GM23248 (cell line): ENCODE measurements around the gene YBX1. TPM values are rescaled to one million over a fixed set of nuclear protein-coding genes. Genes with fewer than 3 reads are reported as not detected.

Source experiments
- DNase-seq: peaks from one replicate; pipeline ENCODE4 v3.0.0-alpha.2; 2015
- H2AFZ ChIP-seq: fragments of 200-600 bp; sonication (generic); 2 replicates; pipeline ENCODE4 v1.6.1; 2016; ENCODE audit warnings: antibody characterized with exemption
- H3F3A ChIP-seq: fragments of 200-600 bp; sonication (generic); 2 replicates; pipeline ENCODE4 v1.6.1; 2016; ENCODE audit warnings: mild to moderate bottlenecking, antibody characterized with exemption, mixed run types; ENCODE audit not compliant: insufficient read depth
- H3K27ac ChIP-seq: fragments of 200-600 bp; sonication (generic); 2 replicates; pipeline ENCODE4 v1.5.1; 2016; ENCODE audit warnings: mild to moderate bottlenecking
- H3K27me3 ChIP-seq: fragments of 200-600 bp; sonication (generic); replicated peaks from 2 replicates; pipeline ENCODE4 v1.6.1; 2016; ENCODE audit warnings: mild to moderate bottlenecking; ENCODE audit not compliant: insufficient read depth
- H3K36me3 ChIP-seq: fragments of 200-600 bp; sonication (generic); 2 replicates; pipeline ENCODE4 v1.6.1; 2016; ENCODE audit warnings: low read depth, mild to moderate bottlenecking
- H3K4me1 ChIP-seq: fragments of 200-600 bp; sonication (generic); 2 replicates; pipeline ENCODE4 v1.6.1; 2016; ENCODE audit warnings: mild to moderate bottlenecking; ENCODE audit not compliant: insufficient read depth
- H3K4me2 ChIP-seq: fragments of 200-600 bp; sonication (generic); one replicate; pipeline ENCODE4 v1.6.1; 2016; ENCODE audit warnings: mild to moderate bottlenecking; ENCODE audit not compliant: unreplicated experiment
- H3K4me3 ChIP-seq: fragments of 200-600 bp; sonication (generic); 2 replicates; pipeline ENCODE4 v1.5.1; 2016; ENCODE audit warnings: mild to moderate bottlenecking
- H3K79me2 ChIP-seq: fragments of 200-600 bp; sonication (generic); 2 replicates; pipeline ENCODE4 v1.6.1; 2016; ENCODE audit warnings: mild to moderate bottlenecking; ENCODE audit not compliant: insufficient read depth
- H3K9ac ChIP-seq: fragments of 200-600 bp; sonication (generic); 2 replicates; pipeline ENCODE4 v1.6.1; 2016; ENCODE audit warnings: mild to moderate bottlenecking
- H3K9me2 ChIP-seq: fragments of 200-600 bp; sonication (generic); 2 replicates; pipeline ENCODE4 v1.6.1; 2016; ENCODE audit warnings: mixed run types, mild to moderate bottlenecking, moderate library complexity; ENCODE audit not compliant: insufficient read depth
- H3K9me3 ChIP-seq: fragments of 200-600 bp; sonication (generic); one replicate; pipeline ENCODE4 v1.6.1; 2017; ENCODE audit warnings: low read depth
- H4K20me1 ChIP-seq: fragments of 200-600 bp; sonication (generic); 2 replicates; pipeline ENCODE4 v1.6.0; 2016; ENCODE audit not compliant: insufficient read depth
- EZH2 ChIP-seq: fragments of 200-600 bp; sonication (generic); IDR thresholded peaks from 2 replicates; pipeline ENCODE4 v1.6.1; 2018; ENCODE audit warnings: antibody characterized with exemption, mild to moderate bottlenecking; ENCODE audit not compliant: insufficient read depth, poor library complexity, severe bottlenecking
- EZH2phosphoT487 ChIP-seq: fragments of 200-600 bp; sonication (generic); IDR thresholded peaks from 2 replicates; pipeline ENCODE4 v1.6.1; 2018; ENCODE audit warnings: antibody characterized with exemption, moderate library complexity, mild to moderate bottlenecking, low read depth; ENCODE audit not compliant: insufficient read depth
- WGBS, 2 experiments: methylation state at CpG; one replicate each; pipeline ENCODE4 v1.1.6; 2015 to 2017; ENCODE audit warnings: low lambda C conversion rate in 2 of 2, low coverage in 1 of 2; ENCODE audit errors: missing lambda C conversion rate in 2 of 2; 5-methylcytosine and 5-hydroxymethylcytosine counted together
- in situ Hi-C: fragments of 300-500 bp; cut with MboI; formaldehyde crosslinking; loops from 2 replicates; pipeline ENCODE4 v1.15.0; 2020
- polyA plus RNA-seq: library from polyadenylated mRNA; unstranded; fragments of >200 nt; fragmentation: Nextera tagmentation; extraction: Ambion mirVana; gene quantifications from 2 replicates; pipeline ENCODE4 v1.2.1, GENCODE V29; 2016
- total RNA-seq: library from RNA; depleted of rRNA; stranded (reverse); fragments of >200 nt; shearing (Covaris generic); gene quantifications from 2 replicates; pipeline ENCODE4 v1.2.3, GENCODE V29; 2014

YBX1 gene
- total and polyA plus RNA-seq, 2 experiments from 2014 or later = 480 to 762 TPM

GRCh38 chr1:42682739-42683531, 717 bp downstream of the YBX1 start:
- Histone ChIP-seq H3K4me1 (peaks cover 55% of the 10 kb centered on the region), H3F3A (peaks cover 35% of the 10 kb centered on the region), H3K36me3 (peaks cover 16% of the 10 kb centered on the region; the same call in 1 of the 2 replicates), H4K20me1 (peaks cover 31% of the 10 kb centered on the region), H3K4me3 (peak overlapping the region; percentile 94), H3K9ac (peak overlapping the region; percentile 91), H3K27me3 (no peaks in the 10 kb centered on the region), H2AFZ (peak overlapping the region; percentile 53), H3K9me2 (no peaks in the 10 kb centered on the region), H3K27ac (peak overlapping the region; percentile 91), H3K9me3 (no peaks in the 10 kb centered on the region), H3K79me2 (peaks cover 63% of the 10 kb centered on the region), H3K4me2 (peak overlapping the region; percentile 91)
- DNase-seq = peak; percentile 92
- in situ Hi-C loops = no loop called here
- 2% methylated on average over 52 to 64 of the region's 103 CpGs for WGBS, 2 experiments
- TF ChIP-seq EZH2phosphoT487 = no peak
- TF ChIP-seq EZH2 = no peak

- peaks cover 50% of the 10 kb centered on the region for H3K4me1 ChIP-seq
- peak overlapping the region; percentile 91; the same call in 1 of the 2 replicates for H3K27ac ChIP-seq
- 56 to 63% methylated on average over 5 of the region's 5 CpGs for WGBS, 2 experiments
- H3K9me3 ChIP-seq = no peaks in the 10 kb centered on the region
- peak overlapping the region; percentile 91 for H3K9ac ChIP-seq
- peaks cover 24% of the 10 kb centered on the region; the same call in 1 of the 2 replicates for H3K36me3 ChIP-seq
- peaks cover 75% of the 10 kb centered on the region for H3K79me2 ChIP-seq
- H3K27me3 ChIP-seq = no peaks in the 10 kb centered on the region
- peaks cover 43% of the 10 kb centered on the region for H4K20me1 ChIP-seq
- peak overlapping the region; percentile 91 for H3K4me2 ChIP-seq
- H2AFZ ChIP-seq = no peak overlapping the region
- peak overlapping the region; percentile 94 for H3K4me3 ChIP-seq
- H3K9me2 ChIP-seq = no peaks in the 10 kb centered on the region
- peaks cover 24% of the 10 kb centered on the region for H3F3A ChIP-seq
- TF ChIP-seq EZH2phosphoT487 = no peak
- TF ChIP-seq EZH2 = no peak
- in situ Hi-C loops = no loop called here
- peak; percentile 18 for DNase-seq
Measured at GRCh38 chr1:42684139-42684538, 1.9 kb downstream of the YBX1 start.

GRCh38 chr1:42686418-42686817, 4.2 kb downstream of the YBX1 start:
- Histone ChIP-seq H3K36me3 (peaks cover 24% of the 10 kb centered on the region; the same call in 1 of the 2 replicates), H3K4me1 (peaks cover 53% of the 10 kb centered on the region), H3K9me2 (no peaks in the 10 kb centered on the region), H3K4me3 (peak overlapping the region; percentile 94; the same call in 1 of the 2 replicates), H3K27ac (no peak overlapping the region), H2AFZ (no peak overlapping the region), H4K20me1 (peaks cover 53% of the 10 kb centered on the region), H3K9ac (peak overlapping the region; percentile 25; the same call in 1 of the 2 replicates), H3F3A (peaks cover 4% of the 10 kb centered on the region; the same call in 1 of the 2 replicates), H3K27me3 (no peaks in the 10 kb centered on the region), H3K79me2 (peaks cover 85% of the 10 kb centered on the region), H3K9me3 (no peaks in the 10 kb centered on the region), H3K4me2 (peak overlapping the region; percentile 91)
- in situ Hi-C loops = no loop called here
- DNase-seq = no peak
- no peak for TF ChIP-seq EZH2phosphoT487
- no peak for TF ChIP-seq EZH2
- 76 to 77% methylated on average over 4 of the region's 4 CpGs for WGBS, 2 experiments

- no peak for DNase-seq
- TF ChIP-seq EZH2phosphoT487 (no peak), EZH2 (no peak)
- Histone ChIP-seq H3K27me3 (no peaks in the 10 kb centered on the region), H3K36me3 (peaks cover 30% of the 10 kb centered on the region), H3K4me2 (no peak overlapping the region), H3K4me3 (no peak overlapping the region), H3K9me2 (no peaks in the 10 kb centered on the region), H3K79me2 (peaks cover 100% of the 10 kb centered on the region), H3K27ac (no peak overlapping the region), H3K4me1 (peaks cover 53% of the 10 kb centered on the region), H3K9me3 (no peaks in the 10 kb centered on the region), H4K20me1 (peaks cover 65% of the 10 kb centered on the region), H2AFZ (no peak overlapping the region), H3K9ac (no peak overlapping the region), H3F3A (peaks cover 5% of the 10 kb centered on the region; the same call in 1 of the 2 replicates)
- in situ Hi-C loops = no loop called here
- WGBS, 2 experiments = 75 to 83% methylated on average over 3 of the region's 3 CpGs
Measured at GRCh38 chr1:42689912-42690311, 7.7 kb downstream of the YBX1 start.
